GM12892 (cell line): Measurements from ENCODE around the gene CCDC92.

ENCODE experiments used
- DNase-seq: peaks from one replicate; pipeline ENCODE4 v3.0.0; 2011; ENCODE audit not compliant: insufficient read length
- FAIRE-seq: peaks from 2 replicates; lab custom pipeline; 2011; peaks lifted over from hg19 to GRCh38; lab: Jason Lieb, UNC
- POLR2A ChIP-seq: IDR thresholded peaks from 2 replicates; pipeline ENCODE4 v1.6.1; 2011; ENCODE audit warnings: low read depth, low read length, control low read depth
- POLR2AphosphoS5 ChIP-seq: IDR thresholded peaks from 2 replicates; pipeline ENCODE4 v1.6.1; 2011; ENCODE audit warnings: low read depth, low read length, control low read depth
- TAF1 ChIP-seq: IDR thresholded peaks from 2 replicates; pipeline ENCODE4 v1.6.1; 2011; ENCODE audit warnings: low read depth, mild to moderate bottlenecking, control low read depth, low read length, borderline replicate concordance

The CCDC92 gene

GRCh38 chr12:123936471-123936870 lies 36.2 kb downstream of the CCDC92 start:
- TF ChIP-seq TAF1, result no peak
- TF ChIP-seq POLR2AphosphoS5, result no peak
- TF ChIP-seq POLR2A, result no peak
- FAIRE-seq, result no peak
- no peak for DNase-seq

GRCh38 chr12:123935956-123936355 lies 36.7 kb downstream of the CCDC92 start:
- TF ChIP-seq POLR2A, result no peak
- no peak for TF ChIP-seq POLR2AphosphoS5
- TF ChIP-seq TAF1, result no peak
- FAIRE-seq, result no peak

GRCh38 chr12:123934829-123935228 lies 37.8 kb downstream of the CCDC92 start:
- DNase-seq (no peak), FAIRE-seq (no peak)
- TF ChIP-seq POLR2AphosphoS5 (no peak), POLR2A (no peak), TAF1 (no peak)

More at GRCh38 chr12:123935956-123936355, 36.7 kb downstream of the CCDC92 start:
- DNase-seq, result no peak

GRCh38 chr12:123934016-123934620 lies 38.5 kb downstream of the CCDC92 start:
- no peak for DNase-seq
- no peak for FAIRE-seq
- TF ChIP-seq POLR2AphosphoS5 (no peak), POLR2A (no peak), TAF1 (no peak)

- FAIRE-seq, result no peak
- no peak for TF ChIP-seq POLR2AphosphoS5
- no peak for TF ChIP-seq TAF1
- no peak for TF ChIP-seq POLR2A
Observed at GRCh38 chr12:123933214-123933613, 39.4 kb downstream of the CCDC92 start.

GRCh38 chr12:123931686-123932321 lies 40.8 kb downstream of the CCDC92 start:
- FAIRE-seq (no peak), DNase-seq (no peak)
- TF ChIP-seq TAF1 (no peak), POLR2A (no peak), POLR2AphosphoS5 (no peak)

More at GRCh38 chr12:123933214-123933613, 39.4 kb downstream of the CCDC92 start:
- no peak for DNase-seq

- no peak for TF ChIP-seq POLR2AphosphoS5
- TF ChIP-seq POLR2A, result no peak
- TF ChIP-seq TAF1, result no peak
- no peak for DNase-seq
- no peak for FAIRE-seq
Observed at GRCh38 chr12:123929946-123930583, 42.6 kb downstream of the CCDC92 start.

- FAIRE-seq (no peak), DNase-seq (no peak)
- TF ChIP-seq POLR2A (no peak), TAF1 (no peak), POLR2AphosphoS5 (no peak)
Observed at GRCh38 chr12:123928897-123929296, 43.7 kb downstream of the CCDC92 start.

- FAIRE-seq (no peak), DNase-seq (no peak)
- TF ChIP-seq TAF1 (no peak), POLR2A (no peak), POLR2AphosphoS5 (no peak)
Observed at GRCh38 chr12:123928274-123928865, 44.3 kb downstream of the CCDC92 start.

- TF ChIP-seq POLR2A, result no peak
- no peak for TF ChIP-seq TAF1
- no peak for TF ChIP-seq POLR2AphosphoS5
- DNase-seq, result no peak
- no peak for FAIRE-seq
Observed at GRCh38 chr12:123924539-123924938, 48.1 kb downstream of the CCDC92 start.

GRCh38 chr12:123923927-123924326 lies 48.7 kb downstream of the CCDC92 start:
- DNase-seq (no peak), FAIRE-seq (no peak)
- TF ChIP-seq TAF1, result no peak
- no peak for TF ChIP-seq POLR2A
- TF ChIP-seq POLR2AphosphoS5, result no peak
